GM19455 (cell line): ENCODE results near the gene MXD3.
"Not testable (repeated sequence)": the region's sequence is repeated elsewhere in the genome, so short reads cannot be mapped to it uniquely, and the experiment has no call there.

Experiments
- ATAC-seq: cut with Tn5 transposase; IDR thresholded peaks from one replicate; pipeline ENCODE4 v1.9.1; 2021; ENCODE audit not compliant: unreplicated experiment

Gene MXD3

DNA sequence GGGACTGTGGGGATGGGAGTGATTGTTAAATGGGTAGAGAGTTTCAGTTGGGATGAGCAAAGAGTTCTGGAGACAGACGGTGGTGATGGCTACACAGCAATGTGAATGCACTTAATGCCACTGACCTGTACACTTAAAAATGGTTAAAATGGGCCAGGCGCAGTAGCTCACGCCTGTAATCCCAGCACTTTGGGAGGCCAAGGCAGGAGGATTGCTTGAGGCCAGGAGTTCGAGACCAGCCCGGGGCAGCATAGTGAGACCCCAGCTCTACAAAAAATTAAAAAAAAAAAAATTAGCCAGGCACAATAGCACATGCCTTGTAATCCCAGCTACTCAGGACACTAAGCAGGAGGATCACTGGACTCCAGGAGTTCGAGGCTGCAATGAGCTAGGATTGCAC lies 32.1 kb upstream of the MXD3 start:
- no peak for ATAC-seq

- not testable (repeated sequence) for ATAC-seq
These were observed 31.3 kb upstream of the MXD3 start for GRCh38 chr5:177343000-177343399.

GRCh38 chr5:177339107-177339638 lies 27.5 kb upstream of the MXD3 start:
- ATAC-seq: no peak

- ATAC-seq: no peak
These were observed 26.8 kb upstream of the MXD3 start for GRCh38 chr5:177338251-177339106.

- ATAC-seq: no peak
These were observed 25.2 kb upstream of the MXD3 start for GRCh38 chr5:177336603-177337494.

DNA sequence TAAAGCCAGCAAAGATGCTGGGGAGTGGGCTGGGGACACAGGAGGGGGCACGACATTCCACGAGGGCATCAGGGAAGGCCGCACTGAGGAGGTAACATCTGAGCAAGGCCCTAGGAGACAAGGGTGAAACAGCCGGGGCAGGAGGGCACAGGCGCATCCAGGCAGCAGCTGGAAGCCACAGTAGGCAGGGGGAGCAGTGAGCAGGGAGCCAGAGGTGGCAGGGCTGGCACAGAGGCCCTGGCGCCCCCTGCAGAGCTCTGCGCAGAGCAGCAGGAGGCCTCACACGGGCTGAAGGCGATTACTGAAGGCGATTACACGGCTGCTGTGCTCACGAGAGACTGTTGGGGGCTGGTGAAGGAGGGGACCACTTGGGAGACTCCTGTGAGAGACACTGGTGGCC lies 24.4 kb upstream of the MXD3 start:
- ATAC-seq: no peak

DNA sequence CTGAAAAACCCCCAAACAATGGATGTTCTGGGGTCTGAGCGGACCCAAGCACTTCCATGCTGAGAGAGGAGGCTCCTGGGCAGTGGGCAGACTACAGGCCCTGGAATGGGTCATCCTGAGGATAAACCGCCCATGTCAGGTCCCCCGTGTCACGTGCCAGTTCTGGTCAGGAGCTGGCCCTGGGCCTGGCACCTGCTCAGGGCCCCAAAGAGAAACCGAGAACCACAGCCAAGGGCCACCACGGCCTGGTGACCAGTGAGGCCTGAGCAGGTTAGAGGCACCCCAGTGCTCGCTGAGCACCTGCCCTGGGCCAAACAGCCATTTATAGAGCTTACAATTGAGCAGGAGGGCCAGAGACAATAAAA lies 24.0 kb upstream of the MXD3 start:
- ATAC-seq: no peak

DNA sequence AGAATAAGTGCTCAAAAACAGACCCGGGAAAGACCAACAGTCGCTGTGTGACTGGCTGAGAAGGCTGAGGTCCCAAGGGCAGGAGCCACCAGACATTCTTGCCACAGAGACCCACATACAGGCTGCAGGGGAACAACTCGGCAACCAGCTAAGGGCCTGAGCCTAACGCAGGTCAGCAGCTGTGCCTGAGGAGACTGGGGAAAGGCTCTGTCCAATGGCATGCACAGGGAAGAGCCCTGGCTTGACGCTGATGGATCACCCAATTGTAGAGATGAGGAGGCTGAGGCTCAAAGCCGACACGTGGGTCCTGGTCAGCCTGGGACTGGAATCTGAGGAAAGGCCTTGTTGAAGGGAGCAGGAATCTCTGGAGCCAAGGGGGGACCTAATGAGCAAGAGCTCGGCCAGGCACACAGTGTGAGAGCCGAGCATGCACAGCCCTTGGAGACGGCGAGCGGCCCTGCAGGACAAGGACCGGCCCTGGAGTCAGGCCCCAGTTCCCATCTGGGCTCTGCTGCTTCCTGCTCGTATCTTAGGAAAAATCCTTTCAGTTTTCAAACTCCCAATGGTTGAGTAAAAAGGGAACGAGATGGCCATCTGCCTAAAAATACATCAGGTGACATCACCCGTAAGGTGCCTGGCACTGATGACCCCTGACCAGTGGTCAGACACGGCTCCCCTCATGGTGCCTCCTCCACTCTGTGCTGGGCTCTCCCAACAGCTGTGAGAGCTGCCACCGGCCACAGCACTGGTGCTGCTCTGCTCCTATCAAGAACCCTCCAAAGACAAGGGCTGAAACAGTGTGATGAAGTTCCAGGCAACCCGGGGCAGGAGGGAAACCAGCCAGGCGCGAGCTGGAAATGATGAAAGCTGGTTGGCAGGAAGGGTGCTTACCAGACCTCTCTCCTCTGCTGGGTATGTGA lies 23.3 kb upstream of the MXD3 start:
- no peak for ATAC-seq

- no peak for ATAC-seq
These were observed 22.5 kb upstream of the MXD3 start for GRCh38 chr5:177334155-177334551.

- no peak for ATAC-seq
These were observed 21.9 kb upstream of the MXD3 start for GRCh38 chr5:177333420-177334154.

GRCh38 chr5:177332896-177333260 lies 21.2 kb upstream of the MXD3 start:
- ATAC-seq: no peak

GRCh38 chr5:177332031-177332895 lies 20.6 kb upstream of the MXD3 start:
- no peak for ATAC-seq

DNA sequence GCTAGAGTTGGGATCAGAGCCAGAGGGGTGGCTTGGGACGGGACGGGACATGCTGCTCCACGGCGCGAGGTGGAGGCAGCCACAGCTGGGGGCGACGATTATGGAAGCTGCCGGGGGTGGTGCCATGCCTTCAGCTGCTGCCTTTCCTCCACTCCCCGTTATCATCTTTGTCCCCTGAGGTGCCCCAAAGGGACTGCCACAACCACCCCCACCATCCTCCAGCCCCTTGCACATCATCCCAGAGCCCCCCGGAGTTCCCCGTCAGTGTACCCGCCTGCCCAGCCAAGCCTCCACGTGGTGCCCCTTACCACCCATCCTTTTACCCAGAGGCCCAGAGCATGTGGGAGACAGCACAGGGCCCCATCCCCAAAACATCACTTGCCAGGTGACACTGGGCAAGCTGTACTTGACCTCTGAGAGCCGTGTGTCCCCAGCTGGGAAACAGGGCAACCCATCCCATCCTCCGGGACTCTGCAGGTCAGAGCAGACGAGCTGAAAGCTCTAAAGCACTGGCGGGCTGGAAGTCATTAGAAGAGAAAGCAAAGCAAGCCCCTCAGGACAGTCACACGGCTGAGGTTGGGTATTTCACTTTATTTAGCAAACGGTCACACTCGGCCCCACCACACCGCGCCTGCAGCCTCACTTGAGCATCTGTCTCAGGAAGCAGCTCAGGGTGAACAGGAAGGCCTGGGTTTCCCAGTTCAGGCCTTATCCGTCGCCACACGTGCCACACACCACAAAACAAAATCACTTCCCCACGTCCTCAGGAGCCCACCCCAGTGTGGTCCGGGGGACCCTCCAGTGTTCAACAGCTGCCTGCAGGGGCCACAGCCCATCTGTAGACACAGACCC lies 19.5 kb upstream of the MXD3 start:
- no peak for ATAC-seq

DNA sequence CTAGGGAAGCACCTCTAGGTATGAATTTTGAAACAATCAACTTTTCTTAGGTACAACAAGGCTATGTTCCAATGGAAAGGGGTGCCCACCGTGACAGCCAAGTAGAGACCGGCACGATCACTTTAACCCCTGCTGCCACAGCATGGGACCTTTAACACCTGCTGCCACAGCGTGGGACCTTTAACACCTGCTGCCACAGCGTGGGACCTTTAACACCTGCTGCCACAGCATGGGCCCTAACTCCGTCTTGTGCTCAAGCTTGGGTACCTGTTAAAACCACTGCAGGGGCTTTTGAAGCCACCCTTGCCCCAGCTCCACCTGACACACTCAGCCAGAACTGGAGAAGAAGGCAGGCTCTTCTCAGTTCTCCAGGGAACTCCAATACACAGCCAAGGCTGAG lies 18.2 kb upstream of the MXD3 start:
- ATAC-seq: no peak

GRCh38 chr5:177328545-177329231 lies 17.0 kb upstream of the MXD3 start:
- no peak for ATAC-seq

- ATAC-seq: no peak
These were observed 16.1 kb upstream of the MXD3 start for GRCh38 chr5:177327539-177328522.
